HG03095 (cell line): ENCODE measurements around the gene CLMP.

Experiments
- ATAC-seq: cut with Tn5 transposase; IDR thresholded peaks from one replicate; pipeline ENCODE4 v1.9.1; 2021; ENCODE audit warnings: moderate library complexity; ENCODE audit not compliant: unreplicated experiment

Gene CLMP, protein sequence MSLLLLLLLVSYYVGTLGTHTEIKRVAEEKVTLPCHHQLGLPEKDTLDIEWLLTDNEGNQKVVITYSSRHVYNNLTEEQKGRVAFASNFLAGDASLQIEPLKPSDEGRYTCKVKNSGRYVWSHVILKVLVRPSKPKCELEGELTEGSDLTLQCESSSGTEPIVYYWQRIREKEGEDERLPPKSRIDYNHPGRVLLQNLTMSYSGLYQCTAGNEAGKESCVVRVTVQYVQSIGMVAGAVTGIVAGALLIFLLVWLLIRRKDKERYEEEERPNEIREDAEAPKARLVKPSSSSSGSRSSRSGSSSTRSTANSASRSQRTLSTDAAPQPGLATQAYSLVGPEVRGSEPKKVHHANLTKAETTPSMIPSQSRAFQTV

GRCh38 chr11:123195188-123196059 lies at the start of gene CLMP:
CLMP (minus strand) TSS chr11:123195248; CDS start chr11:123194940, 308 bp downstream.
- ATAC-seq = no peak

DNA sequence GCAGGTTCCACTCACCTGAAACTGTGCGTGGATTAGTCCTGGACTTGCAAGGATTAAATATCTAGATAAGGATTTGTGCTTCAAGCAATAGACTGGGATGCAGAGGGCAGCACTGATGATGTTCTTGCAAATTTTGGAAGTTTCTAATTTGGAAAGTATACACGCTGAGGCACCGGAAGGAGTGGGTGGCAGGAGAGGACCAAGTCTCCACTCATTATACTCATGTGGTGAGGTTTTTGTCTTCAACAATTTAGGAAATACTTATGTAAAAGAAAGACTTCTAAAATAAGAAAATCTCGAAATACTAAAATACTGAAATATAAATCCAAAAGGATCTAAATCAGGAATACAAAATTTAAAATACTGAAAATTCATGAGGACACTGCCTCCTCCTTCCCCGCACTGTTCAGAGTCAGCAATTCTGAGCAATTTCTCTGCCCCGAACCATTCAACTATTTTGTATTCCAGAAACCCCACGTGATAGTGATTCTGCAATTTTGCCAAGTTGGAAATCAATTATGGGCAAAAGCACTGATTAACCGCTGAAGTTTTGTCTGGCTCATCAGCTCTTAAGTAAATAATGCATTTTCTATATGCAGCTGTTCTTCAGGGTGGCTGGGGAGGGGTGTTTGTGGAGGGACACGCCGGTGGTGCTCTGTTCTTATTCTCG lies 47.0 kb upstream of the CLMP start:
- no peak for ATAC-seq

DNA sequence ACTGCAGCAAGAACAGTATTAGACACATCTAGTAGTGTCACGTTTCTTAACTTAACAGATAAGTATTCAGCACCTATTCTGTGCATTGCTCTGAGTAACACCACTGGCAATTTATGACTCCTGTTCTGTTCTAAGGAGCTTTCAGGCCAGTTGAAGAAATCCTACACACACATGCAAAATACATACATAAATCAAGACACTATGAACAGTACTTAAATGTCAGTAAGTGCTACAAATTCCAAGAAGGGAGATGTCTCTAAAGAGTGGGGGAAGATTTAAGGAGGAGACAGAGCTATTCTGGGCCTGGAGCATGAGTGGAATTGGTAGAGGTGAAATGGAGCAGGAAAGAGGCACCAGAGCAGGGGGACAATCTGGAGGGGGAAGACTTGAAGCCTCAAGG lies 46.2 kb upstream of the CLMP start:
- ATAC-seq = no peak

GRCh38 chr11:123239191-123240150 lies 44.4 kb upstream of the CLMP start:
- no peak for ATAC-seq

DNA sequence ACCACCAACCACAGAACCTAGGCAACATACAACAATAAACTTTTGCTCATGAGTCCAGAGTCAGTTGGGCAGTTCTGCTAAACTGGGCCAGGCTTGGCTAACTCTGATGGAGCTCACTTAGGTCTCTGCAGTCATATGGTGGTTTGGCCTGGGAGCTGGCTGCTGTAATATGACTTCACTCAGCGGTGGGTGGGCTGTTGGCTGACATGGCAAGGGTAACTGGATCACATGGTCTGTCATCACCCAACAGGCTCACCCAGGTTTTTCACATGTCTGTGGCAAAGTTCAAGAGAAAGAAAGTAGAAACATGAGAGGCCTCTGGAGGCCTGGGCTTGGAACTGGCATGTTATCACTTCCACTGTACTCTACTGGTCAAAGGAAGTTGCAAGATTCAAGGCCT lies 43.2 kb upstream of the CLMP start:
- ATAC-seq = no peak

GRCh38 chr11:123236879-123237278 lies 41.8 kb upstream of the CLMP start:
- ATAC-seq = no peak

DNA sequence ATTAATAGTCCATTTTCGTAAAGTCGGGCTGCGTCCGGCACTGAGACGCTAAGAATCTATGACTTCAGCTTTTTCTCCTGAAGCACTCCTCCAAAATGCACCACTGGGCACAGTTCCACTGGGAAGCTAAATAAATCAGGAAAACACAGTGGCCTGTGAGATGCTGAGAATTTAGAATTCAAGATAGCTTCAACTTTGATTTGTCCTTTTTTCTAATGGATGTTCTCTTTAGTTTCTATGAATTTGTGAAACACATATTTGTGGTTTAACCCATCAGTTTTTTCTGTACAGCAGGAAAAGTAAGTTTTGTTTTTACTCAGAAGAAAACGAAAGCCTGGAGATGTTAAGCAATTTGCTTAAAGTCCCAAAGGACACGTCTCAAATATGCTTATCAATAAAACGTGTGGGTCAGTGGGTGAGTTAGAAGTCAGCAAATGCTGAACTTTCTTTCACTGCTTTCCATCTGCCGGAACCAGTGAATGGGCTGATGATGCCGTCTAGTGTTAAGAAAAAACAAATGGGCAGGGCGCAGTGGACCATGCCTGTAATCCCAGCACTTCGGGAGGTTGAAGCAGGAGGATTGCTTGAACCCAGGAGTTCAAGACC lies 40.7 kb upstream of the CLMP start:
- ATAC-seq = no peak

GRCh38 chr11:123235117-123235655 lies 40.1 kb upstream of the CLMP start:
- ATAC-seq = no peak

GRCh38 chr11:123233975-123234334 lies 38.9 kb upstream of the CLMP start:
- no peak for ATAC-seq

DNA sequence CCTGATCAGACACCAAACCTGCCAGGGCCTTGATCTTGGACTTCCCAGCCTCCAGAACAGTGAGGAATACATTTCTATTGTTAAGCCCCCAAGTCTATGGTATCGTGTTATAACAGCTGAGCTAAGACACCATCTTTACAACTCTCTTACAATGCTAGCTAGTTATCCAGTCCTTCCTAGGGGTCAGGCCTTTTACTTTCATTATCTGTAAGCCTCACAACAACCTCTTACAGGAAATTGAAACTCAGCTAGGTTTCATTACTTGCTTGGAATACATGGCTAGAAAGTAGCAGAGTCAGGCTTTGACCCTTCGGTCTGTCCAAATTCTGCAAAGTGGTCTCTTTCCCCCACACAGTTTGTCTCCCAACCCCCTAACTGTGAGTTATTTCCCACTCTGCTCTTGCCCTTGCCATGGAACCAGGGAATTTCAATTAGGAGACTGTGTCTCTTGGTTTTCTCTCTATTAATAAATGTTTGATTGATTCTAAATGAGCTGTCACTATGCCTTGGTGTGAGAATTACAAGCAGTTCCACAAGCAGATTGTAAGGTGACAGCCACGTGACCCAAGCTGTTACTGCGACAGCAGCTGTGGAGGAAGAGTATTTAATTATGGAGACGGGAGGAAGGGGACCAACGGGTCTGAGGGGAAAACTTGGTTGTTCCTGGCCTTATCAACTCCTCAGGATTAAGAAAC lies 38.4 kb upstream of the CLMP start:
- ATAC-seq = peak; percentile 97

- ATAC-seq = no peak
Measured at GRCh38 chr11:123231777-123232176, 36.7 kb upstream of the CLMP start.

DNA sequence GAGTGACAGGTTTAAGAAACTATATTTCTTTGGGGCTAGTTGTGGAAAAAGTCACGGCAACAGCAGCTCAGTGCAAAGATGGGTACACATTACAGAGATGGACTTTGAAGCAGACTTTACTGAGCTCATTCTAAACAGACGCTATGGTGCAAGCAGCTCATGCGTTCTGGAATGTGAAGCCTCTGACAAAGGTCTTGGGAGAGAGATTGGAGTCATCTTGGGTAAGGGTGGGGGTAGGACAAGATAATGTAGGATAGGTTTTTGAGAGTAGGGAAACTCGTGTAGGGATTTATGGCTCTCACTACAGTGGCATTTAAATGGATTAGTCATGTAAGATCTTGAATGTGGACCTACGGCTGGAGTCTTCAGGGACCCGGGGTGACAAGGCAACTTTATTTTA lies 36.2 kb upstream of the CLMP start:
- no peak for ATAC-seq

DNA sequence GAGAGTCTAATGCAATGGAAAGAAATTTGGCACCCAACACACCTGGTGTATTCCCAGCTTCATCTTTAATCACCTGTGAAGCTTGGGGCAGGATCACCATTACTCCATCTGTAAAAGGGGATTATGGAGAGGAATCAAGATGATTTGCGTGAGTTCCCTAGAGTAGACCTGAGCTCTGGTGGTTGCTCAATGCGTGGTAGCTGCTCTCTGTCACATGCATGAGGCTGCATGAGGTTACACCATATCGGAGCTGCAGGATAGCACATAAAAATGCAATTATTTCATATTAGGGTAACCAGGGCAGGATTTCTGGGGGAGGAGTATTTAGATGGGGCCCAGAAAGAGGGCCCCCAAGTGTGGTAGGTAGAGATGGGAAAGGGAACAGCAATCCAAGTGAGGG lies 35.3 kb upstream of the CLMP start:
- no peak for ATAC-seq

- ATAC-seq = no peak
Measured at GRCh38 chr11:123228496-123229163, 33.6 kb upstream of the CLMP start.

- ATAC-seq = no peak
Measured at GRCh38 chr11:123227763-123228495, 32.9 kb upstream of the CLMP start.

DNA sequence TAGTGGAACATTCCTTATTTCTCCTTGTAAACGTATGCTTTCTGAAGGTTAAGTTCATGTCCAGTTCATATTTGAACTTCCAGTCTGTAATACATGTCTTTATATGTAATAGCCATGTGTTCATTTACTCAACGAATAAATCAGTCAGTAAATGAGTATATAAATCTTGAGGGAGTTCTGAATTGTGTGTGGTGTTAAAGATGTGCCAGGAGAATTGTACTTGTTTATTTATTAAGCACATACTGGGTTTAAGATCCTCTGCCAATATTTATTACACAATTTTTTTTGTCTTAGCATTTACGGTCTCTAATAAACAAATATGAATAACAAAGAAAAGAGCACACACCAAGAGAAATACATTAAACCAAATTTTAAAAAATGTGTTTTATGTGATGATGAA lies 26.5 kb upstream of the CLMP start:
- ATAC-seq = no peak

GRCh38 chr11:123221096-123221561 lies 26.1 kb upstream of the CLMP start:
- no peak for ATAC-seq
